Body of pancreas (tissue), 4 donors: ENCODE results near the gene ARFGEF2. TPM values are rescaled to one million over a fixed set of nuclear protein-coding genes. Genes with fewer than 3 reads are reported as not detected.

ENCODE experiments used
- ATAC-seq: fragments of 150-250 bp; one replicate; pipeline ENCODE4 v1.9.1; 2016
- DNase-seq, 4 donors: peaks; one replicate each; pipeline ENCODE4 v3.0.0-alpha.2; 2019
- H3K27ac ChIP-seq, 4 donors: fragments of 200-600 bp; sonication (generic); 1 replicate in 3 of 4; 2 replicates in 1 of 4; pipeline versions ENCODE4 v1.5.1 to v1.6.1; 2016 to 2019; ENCODE audit warnings: mild to moderate bottlenecking in 1 of 4, mixed read lengths in 1 of 4, moderate library complexity in 1 of 4
- H3K27me3 ChIP-seq, 2 donors: fragments of 200-600 bp; sonication (generic); one replicate each; pipeline ENCODE4 v1.6.0; 2016; ENCODE audit warnings: mild to moderate bottlenecking in 1 of 2
- H3K36me3 ChIP-seq, 2 donors: fragments of 200-600 bp; sonication (generic); replicated peaks in 1 of 2; 2 replicates each; pipeline ENCODE4 v1.5.1; 2016; ENCODE audit warnings: low read depth in 2 of 2; ENCODE audit not compliant: insufficient read depth in 1 of 2
- H3K4me1 ChIP-seq: fragments of 200-600 bp; sonication (generic); one replicate; pipeline ENCODE4 v1.6.0; 2016
- H3K4me3 ChIP-seq, 2 donors: fragments of 200-600 bp; sonication (generic); 1 replicate in 1 of 2; 2 replicates in 1 of 2; pipeline ENCODE4 v1.5.1; 2016 to 2019
- H3K9me3 ChIP-seq, 3 donors: fragments of 200-600 bp; sonication (generic); 1 replicate in 2 of 3; 2 replicates in 1 of 3; pipeline ENCODE4 v1.5.1; 2016
- POLR2A ChIP-seq, 3 donors: fragments of 450-650 bp; IDR thresholded peaks; one replicate each; pipeline ENCODE4 v1.6.1; 2016; ENCODE audit warnings: antibody characterized with exemption in 3 of 3, mild to moderate bottlenecking in 2 of 3
- WGBS, 2 donors: methylation state at CpG; one replicate each; pipeline ENCODE4 v1.1.5; 2017; 5-methylcytosine and 5-hydroxymethylcytosine counted together
- intact Hi-C: fragments of 100-400 bp; cut with DNase I; formaldehyde crosslinking; loops from one replicate; pipeline ENCODE4 v1.15.1; 2023
- total RNA-seq, 2 donors: library from RNA; depleted of rRNA; stranded (reverse); fragments of >200 nt; gene quantifications; one replicate each; pipeline ENCODE4 v1.1.0, GENCODE V29; 2016
- TF ChIP-seq, protein P1 (sequence below), 7 experiments: fragments of 450-650 bp in 4 of 7; fragments of 200-600 bp in 3 of 7; sonication (generic) in 3 of 7; IDR thresholded peaks; one replicate each; pipeline ENCODE4 v1.5.1; 2016 to 2019; ENCODE audit warnings: antibody characterized with exemption in 7 of 7

ARFGEF2 gene
- total RNA-seq, 2 donors from 2014 or later = 17.5 to 26.5 TPM

DNA sequence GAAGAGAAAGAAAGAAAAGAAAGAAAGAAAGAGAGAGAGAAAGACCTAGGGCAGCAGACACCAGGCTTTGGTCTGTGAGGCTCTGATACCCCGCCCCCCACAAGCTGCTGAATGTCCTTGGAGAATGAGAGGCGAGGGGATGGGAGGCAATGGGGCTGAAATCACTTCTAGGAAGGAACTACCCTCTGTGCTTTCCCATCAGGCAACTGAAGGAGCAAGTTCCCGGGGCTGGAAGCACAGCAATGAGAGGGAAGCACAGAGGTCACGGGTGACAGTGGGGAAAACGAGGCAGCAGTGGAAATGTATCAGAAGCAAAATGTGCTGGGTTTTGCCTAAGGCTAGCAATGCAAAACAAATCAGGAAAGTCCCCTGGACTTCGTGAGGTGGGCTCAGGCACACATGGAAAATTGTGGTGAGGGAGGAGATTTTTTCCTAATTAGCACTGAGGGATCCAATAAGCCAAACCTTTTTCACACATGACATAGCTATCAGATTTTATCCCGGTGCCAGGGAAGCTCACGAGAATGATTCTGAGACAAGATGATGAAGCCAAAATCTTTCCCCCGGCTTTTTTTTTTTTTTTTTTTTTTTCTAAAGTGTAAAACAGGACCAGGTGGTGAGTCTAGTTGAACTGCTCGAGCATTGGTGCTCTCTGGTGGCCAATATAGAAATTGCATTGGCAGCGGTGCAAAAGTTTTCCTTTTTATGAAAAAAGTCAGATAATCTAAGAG, 16.8 kb upstream of the ARFGEF2 start:
- Histone ChIP-seq H3K36me3 (no peaks in the 10 kb centered on the region), H3K4me1 (peaks cover 9% of the 10 kb centered on the region), H3K27me3 (peaks cover 0 to 4% of the 10 kb centered on the region in 2 donors), H3K9me3 (no peaks in the 10 kb centered on the region), H3K4me3 (no peak overlapping the region), H3K27ac (no peak overlapping the region)
- TF ChIP-seq, protein P1, sequence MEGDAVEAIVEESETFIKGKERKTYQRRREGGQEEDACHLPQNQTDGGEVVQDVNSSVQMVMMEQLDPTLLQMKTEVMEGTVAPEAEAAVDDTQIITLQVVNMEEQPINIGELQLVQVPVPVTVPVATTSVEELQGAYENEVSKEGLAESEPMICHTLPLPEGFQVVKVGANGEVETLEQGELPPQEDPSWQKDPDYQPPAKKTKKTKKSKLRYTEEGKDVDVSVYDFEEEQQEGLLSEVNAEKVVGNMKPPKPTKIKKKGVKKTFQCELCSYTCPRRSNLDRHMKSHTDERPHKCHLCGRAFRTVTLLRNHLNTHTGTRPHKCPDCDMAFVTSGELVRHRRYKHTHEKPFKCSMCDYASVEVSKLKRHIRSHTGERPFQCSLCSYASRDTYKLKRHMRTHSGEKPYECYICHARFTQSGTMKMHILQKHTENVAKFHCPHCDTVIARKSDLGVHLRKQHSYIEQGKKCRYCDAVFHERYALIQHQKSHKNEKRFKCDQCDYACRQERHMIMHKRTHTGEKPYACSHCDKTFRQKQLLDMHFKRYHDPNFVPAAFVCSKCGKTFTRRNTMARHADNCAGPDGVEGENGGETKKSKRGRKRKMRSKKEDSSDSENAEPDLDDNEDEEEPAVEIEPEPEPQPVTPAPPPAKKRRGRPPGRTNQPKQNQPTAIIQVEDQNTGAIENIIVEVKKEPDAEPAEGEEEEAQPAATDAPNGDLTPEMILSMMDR (IDR thresholded peaks at IDR 0.05) = peak; percentile 71 to 88 (median 80)
- TF ChIP-seq POLR2A (IDR thresholded peaks at IDR 0.05) = no peak
- intact Hi-C loops = no loop called here
- peak; percentile 57 to 74 (median 70) for DNase-seq
- WGBS, 2 donors = 8 to 12% methylated on average over 11 of the region's 11 CpGs
- peak; percentile 75 for ATAC-seq

- H3K27me3 ChIP-seq = peaks cover 0 to 4% of the 10 kb centered on the region in 2 donors
- intact Hi-C loops = no loop called here
- 40 to 60% methylated on average over 5 of the region's 5 CpGs for WGBS, 2 donors
Measured at GRCh38 chr20:48905297-48905647, 16.2 kb upstream of the ARFGEF2 start.

GRCh38 chr20:48906221-48906877, 15.2 kb upstream of the ARFGEF2 start:
- Histone ChIP-seq H3K9me3 (no peaks in the 10 kb centered on the region), H3K27ac (no peak overlapping the region), H3K27me3 (peaks cover 0 to 4% of the 10 kb centered on the region in 2 donors), H3K4me3 (no peak overlapping the region), H3K36me3 (no peaks in the 10 kb centered on the region), H3K4me1 (peaks cover 9% of the 10 kb centered on the region)
- ATAC-seq (no peak), DNase-seq (no peak)
- 31 to 39% methylated on average over 7 of the region's 7 CpGs for WGBS, 2 donors
- intact Hi-C loops = no loop called here
- TF ChIP-seq, protein P1 (IDR thresholded peaks at IDR 0.05) = no peak
- no peak for TF ChIP-seq POLR2A (IDR thresholded peaks at IDR 0.05)

More at GRCh38 chr20:48905297-48905647, 16.2 kb upstream of the ARFGEF2 start:
- H3K27ac ChIP-seq = no peak overlapping the region
- DNase-seq (no peak), ATAC-seq (no peak)
- H3K9me3 ChIP-seq = no peaks in the 10 kb centered on the region
- no peak overlapping the region for H3K4me3 ChIP-seq
- TF ChIP-seq, protein P1 (IDR thresholded peaks at IDR 0.05) = no peak
- no peak for TF ChIP-seq POLR2A (IDR thresholded peaks at IDR 0.05)
- H3K36me3 ChIP-seq = no peaks in the 10 kb centered on the region
- peaks cover 9% of the 10 kb centered on the region for H3K4me1 ChIP-seq

GRCh38 chr20:48908656-48909319, 12.7 kb upstream of the ARFGEF2 start:
- intact Hi-C loops = no loop called here
- H3K27ac ChIP-seq = no peak overlapping the region
- no peak overlapping the region for H3K4me3 ChIP-seq
- 85 to 96% methylated on average over 2 of the region's 2 CpGs for WGBS, 2 donors
- peaks cover 9% of the 10 kb centered on the region for H3K4me1 ChIP-seq
- no peaks in the 10 kb centered on the region for H3K36me3 ChIP-seq
- no peaks in the 10 kb centered on the region for H3K9me3 ChIP-seq
- TF ChIP-seq, protein P1 (IDR thresholded peaks at IDR 0.05) = no peak
- TF ChIP-seq POLR2A (IDR thresholded peaks at IDR 0.05) = no peak
- no peak for DNase-seq
- H3K27me3 ChIP-seq = peaks cover 0 to 4% of the 10 kb centered on the region in 2 donors
- no peak for ATAC-seq
